GM21825 (cell line): ENCODE data around the gene SMTNL2.

Source experiments
- ATAC-seq: cut with Tn5 transposase; IDR thresholded peaks from one replicate; pipeline ENCODE4 v1.9.1; 2021; ENCODE audit warnings: mild to moderate bottlenecking, moderate library complexity; ENCODE audit not compliant: unreplicated experiment

SMTNL2 gene

GRCh38 chr17:4545217-4545951 lies 38.9 kb upstream of the SMTNL2 start:
- ATAC-seq, result no peak

- no peak for ATAC-seq
Measured at GRCh38 chr17:4547118-4547906, 37.0 kb upstream of the SMTNL2 start.

GRCh38 chr17:4548061-4548461 lies 36.3 kb upstream of the SMTNL2 start:
- no peak for ATAC-seq

GRCh38 chr17:4548721-4549531 lies 35.4 kb upstream of the SMTNL2 start:
- ATAC-seq, result no peak

- no peak for ATAC-seq
Measured at GRCh38 chr17:4549781-4550533, 34.4 kb upstream of the SMTNL2 start.

GRCh38 chr17:4550534-4551039 lies 33.7 kb upstream of the SMTNL2 start:
- no peak for ATAC-seq

GRCh38 chr17:4551141-4551540 lies 33.2 kb upstream of the SMTNL2 start:
- no peak for ATAC-seq

GRCh38 chr17:4551796-4552525 lies 32.4 kb upstream of the SMTNL2 start:
- ATAC-seq, result no peak

GRCh38 chr17:4553669-4554068 lies 30.7 kb upstream of the SMTNL2 start:
- ATAC-seq, result no peak

GRCh38 chr17:4554441-4554996 lies 29.8 kb upstream of the SMTNL2 start:
- no peak for ATAC-seq

- peak; percentile 72 for ATAC-seq
Measured at GRCh38 chr17:4554997-4555799, 29.1 kb upstream of the SMTNL2 start, which contains the start of gene MYBBP1A. MYBBP1A (minus strand) TSS chr17:4555384; CDS start chr17:4555324, 60 bp downstream.

- no peak for ATAC-seq
Measured at GRCh38 chr17:4555873-4556759, 28.2 kb upstream of the SMTNL2 start.

- ATAC-seq, result no peak
Measured at GRCh38 chr17:4556996-4557395, 27.3 kb upstream of the SMTNL2 start.

GRCh38 chr17:4557626-4558346 lies 26.5 kb upstream of the SMTNL2 start:
- no peak for ATAC-seq

- no peak for ATAC-seq
Measured at GRCh38 chr17:4558347-4558971, 25.9 kb upstream of the SMTNL2 start.

- ATAC-seq, result no peak
Measured at GRCh38 chr17:4559139-4559791, 25.1 kb upstream of the SMTNL2 start.
